GM19043 (cell line): ENCODE results near the gene DNAH9.

Experiments used
- ATAC-seq: cut with Tn5 transposase; IDR thresholded peaks from one replicate; pipeline ENCODE4 v1.9.1; 2021; ENCODE audit warnings: low read depth; ENCODE audit not compliant: unreplicated experiment

Gene DNAH9

DNA sequence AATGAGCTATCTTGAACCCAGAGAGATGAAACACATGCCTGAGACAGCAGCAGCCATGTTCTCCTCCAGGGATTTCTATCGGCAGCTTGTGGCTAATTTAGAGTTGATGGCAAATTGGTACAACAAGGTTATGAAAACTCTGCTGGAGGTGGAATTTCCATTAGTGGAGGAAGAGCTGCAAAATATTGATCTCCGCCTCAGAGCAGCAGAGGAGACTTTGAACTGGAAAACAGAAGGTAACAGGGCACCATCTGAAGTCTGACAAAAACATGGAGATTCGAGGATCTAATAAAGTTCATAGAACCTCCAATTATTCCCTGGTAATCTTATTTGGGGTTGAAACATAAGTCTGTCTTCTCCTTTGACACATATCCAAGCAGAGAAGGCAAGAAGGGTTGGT, 52.8 kb downstream of the DNAH9 start:
- ATAC-seq, result no peak

DNA sequence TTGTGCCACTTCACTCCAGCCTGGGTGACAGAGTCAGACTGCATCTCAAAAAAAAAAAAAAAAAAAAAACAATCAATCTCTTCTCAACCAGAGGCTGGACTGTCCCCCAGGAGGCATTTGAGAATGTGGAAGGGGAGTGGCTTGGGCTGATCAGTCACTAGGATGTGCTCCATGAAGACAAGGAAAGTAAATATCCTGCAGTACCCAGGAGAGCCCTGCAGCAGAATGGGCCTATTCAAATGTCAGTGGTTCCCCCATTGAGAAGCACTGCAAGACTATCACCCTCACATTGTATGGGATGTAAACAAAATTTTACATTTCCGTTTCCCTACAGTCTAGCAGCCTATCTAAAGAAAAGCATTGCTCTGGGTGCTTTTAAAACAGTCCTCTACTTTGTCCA, 70.3 kb downstream of the DNAH9 start:
- ATAC-seq, result no peak

DNA sequence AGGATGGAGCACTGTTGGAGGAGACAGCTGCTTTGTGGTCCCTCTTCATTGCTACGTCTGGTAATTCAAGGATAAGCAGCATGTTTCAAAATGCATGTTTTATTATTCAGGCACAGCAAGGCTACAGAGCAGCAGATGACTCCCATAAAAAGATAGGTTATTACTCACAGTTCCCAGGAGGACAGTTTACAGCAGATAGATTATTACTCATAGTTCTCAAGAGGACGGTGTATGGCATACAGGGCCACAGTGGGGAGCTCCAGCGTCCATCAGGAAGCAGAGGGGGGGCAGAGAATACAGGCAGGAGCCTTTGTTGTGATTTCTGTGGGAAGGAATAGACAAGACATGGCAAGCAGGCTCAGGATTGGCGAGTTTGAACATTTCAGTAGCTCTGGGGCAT, 72.9 kb downstream of the DNAH9 start:
- ATAC-seq, result no peak

- no peak for ATAC-seq
These were observed 84.4 kb downstream of the DNAH9 start for GRCh38 chr17:11682646-11683045.

DNA sequence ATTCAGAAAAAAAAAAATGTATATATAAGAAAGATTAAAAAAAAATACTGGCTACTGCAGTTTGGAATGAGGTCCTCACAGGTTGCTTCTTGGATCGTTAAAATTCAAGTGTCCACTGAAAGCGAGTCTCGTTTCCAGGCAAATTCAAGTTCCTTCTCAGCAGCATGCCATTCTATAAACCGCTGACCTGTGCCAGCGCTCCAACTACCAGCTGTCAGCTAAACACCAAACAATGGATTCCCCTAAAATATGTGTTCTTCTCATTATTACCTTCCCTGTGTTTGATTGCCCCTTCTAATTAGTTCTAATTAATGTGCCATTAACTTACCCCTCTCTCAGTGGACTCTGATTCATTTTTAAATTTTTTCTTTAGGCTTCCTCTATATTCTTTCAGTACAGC, 92.4 kb downstream of the DNAH9 start:
- ATAC-seq, result no peak

DNA sequence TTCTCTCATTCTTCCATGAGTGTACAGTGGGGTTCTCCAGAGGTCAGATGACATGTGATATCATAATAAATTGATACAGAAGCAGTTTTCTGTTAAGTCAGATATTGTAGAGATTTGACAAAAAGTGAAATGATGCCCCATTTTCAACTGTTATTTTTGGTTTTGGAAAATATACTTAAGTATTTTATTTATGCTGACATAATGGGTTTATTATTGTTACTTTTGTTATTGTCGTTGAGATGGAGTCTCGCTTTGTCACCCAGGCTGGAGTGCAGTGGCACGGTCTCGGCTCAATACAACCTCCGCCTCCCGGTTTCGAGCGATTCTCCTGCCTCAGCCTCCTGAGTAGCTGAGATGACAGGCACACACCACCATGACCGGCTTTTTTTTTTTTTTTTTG, 94.4 kb downstream of the DNAH9 start:
- ATAC-seq, result no peak

GRCh38 chr17:11693284-11693683, 95.0 kb downstream of the DNAH9 start:
- no peak for ATAC-seq

DNA sequence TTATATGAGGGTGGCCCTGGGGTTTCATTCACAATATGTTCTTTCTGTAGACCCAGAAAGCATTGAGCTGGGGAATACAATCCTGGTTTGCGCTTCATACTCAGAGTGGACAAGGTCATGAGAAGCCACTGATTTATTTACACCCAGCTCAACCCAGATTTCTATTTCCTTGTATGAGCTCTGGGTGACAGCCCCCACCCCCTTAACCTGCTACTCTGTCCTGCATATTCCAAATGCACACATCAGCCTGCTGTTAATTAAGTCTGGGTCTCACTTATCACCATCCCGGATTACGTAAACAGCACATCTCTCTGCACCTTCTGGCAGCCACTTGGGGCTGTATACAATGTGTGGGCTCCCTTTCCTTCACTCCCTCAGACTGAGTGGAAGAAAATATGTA, 102.4 kb downstream of the DNAH9 start:
- ATAC-seq, result no peak

DNA sequence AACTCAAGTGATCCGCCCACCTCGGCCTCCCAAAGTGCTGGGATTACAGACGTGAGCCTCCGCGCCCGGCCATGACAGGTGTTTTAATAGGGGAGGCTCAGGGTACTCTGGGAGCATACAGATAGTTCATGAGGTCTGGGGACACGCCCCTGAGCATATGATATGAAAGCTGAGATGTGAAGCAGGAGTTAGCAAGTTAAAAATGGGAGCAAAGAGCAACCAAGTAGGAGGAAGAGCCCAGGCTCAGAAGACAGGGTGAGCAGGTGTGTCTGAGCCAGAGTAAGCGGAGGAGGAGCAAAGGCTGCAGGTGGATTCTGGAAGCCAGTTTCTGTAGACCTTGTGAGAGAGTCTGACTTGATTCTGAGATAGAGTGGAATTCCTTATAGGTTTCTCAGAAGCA, 103.6 kb downstream of the DNAH9 start:
- ATAC-seq, result no peak

DNA sequence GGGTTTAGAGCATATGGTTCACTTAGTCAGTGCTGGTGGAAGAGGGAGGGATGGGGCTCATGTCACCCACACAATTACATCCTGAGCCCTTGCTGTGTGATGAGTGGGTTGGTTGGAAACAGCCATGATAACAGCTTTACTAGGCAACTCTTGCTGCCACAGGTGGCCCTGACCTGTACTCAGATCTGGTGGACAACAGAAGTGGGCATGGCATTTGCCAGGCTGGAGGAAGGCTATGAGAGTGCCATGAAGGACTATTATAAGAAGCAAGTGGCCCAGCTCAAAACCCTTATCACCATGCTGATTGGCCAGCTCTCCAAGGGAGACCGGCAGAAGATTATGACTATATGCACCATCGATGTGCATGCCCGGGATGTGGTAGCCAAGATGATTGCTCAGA, 105.8 kb downstream of the DNAH9 start:
- no peak for ATAC-seq

- no peak for ATAC-seq
These were observed 106.8 kb downstream of the DNAH9 start for GRCh38 chr17:11705111-11705510.

- ATAC-seq, result no peak
These were observed 109.3 kb downstream of the DNAH9 start for GRCh38 chr17:11707586-11707985.

DNA sequence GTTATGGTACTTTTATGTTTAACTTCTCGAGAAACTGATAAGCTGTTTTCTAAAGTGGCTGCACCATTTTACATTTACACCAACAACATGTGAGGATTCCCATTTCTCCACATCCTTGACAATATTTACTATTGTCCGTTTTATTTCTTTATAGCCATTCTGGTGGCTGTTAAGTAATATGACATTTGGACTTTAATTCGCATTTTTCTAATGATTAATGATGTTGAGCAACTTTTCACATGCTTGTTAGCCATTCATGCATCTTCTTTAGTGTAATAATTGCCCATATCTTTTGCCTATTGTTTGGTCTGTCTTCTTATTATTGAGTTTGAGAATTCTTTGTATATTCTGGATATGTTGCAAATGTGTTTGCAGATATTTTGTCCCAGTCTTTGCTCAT, 114.2 kb downstream of the DNAH9 start:
- ATAC-seq, result no peak

DNA sequence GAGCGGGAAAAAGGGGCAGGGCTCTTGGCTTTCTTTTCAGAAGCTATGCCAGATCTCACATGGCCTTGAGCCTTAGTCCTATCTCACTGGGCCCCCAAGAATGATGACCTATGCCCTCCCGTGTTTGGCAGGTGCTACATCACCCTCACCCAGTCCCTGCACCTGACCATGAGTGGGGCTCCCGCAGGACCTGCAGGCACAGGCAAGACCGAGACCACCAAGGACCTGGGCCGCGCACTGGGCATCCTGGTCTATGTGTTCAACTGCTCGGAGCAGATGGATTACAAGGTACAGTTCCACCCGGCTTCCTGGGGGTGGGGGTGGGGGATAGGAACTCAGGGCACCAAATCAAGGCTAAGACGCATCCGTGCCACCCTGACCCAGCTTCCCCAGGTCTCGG, 120.9 kb downstream of the DNAH9 start:
- ATAC-seq, result no peak

GRCh38 chr17:11719856-11720255, 121.6 kb downstream of the DNAH9 start:
- ATAC-seq, result no peak

DNA sequence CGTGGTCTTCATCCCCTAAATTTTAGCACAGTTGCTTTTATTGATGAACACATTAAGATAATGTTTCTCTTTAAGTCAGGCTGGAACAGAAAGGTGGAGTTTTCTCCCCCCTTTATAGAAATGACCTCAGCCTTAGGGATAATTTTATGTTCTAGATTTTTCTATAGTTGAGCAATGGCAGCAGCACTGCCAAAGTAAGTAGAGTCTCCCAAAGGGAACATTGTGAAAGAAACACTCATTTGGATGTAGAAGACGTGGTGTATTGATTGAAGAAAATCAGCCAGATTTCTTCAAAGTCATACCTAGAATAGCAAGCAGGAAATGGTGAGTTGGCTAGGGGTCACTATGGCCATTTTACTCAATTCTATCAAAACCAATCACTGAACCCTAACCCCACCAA, 122.5 kb downstream of the DNAH9 start:
- no peak for ATAC-seq

DNA sequence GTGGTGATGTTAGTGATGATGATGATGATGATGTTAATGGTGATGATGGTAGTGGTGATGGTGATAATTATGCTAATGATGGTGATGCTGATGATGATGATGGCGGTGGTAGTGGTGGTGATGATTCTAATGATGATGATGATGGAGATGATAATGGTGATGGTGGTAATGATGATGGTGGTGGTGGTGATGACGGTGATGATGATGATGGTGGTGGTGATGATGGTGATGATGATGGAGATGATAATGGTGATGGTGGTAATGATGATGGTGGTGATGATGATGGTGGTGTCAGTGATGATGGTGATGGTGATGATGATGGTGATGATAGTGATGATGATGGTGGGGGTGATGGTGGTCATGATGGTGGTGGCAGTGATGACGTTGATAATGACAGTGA, 132.5 kb downstream of the DNAH9 start:
- ATAC-seq, result no peak

DNA sequence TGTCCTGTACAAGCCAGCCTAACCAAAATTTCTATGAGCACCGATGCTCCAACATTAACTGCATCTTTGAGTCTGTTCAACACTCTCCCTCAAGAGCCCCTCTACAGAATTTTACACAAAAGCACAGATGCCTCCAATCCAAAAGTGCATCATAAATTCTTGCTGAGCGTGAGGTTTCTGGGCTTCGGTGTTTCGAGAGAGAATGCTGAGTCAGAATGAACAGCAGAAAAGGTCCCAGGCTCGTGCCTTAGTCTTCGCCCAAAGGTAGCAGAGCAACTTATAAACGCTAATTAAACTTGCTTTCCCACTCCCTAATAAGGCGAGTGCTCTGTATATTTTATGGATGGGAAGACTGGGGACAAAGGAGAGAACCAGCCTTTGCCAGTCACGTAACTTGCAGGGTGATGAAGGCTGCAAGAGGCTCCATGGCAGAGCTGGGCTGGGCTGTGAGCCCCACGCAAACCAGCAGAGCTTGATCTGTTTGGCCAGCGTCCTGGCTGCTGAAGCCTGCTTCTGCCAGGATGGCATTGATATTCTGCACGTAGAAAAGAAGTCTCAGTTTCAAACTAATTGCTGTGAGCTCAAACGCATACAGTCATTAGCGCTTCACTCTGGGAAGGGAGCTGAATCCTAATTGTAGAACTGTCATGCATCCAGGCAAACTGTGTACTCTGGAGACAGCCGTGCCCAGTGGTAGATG, 138.5 kb downstream of the DNAH9 start:
- no peak for ATAC-seq

DNA sequence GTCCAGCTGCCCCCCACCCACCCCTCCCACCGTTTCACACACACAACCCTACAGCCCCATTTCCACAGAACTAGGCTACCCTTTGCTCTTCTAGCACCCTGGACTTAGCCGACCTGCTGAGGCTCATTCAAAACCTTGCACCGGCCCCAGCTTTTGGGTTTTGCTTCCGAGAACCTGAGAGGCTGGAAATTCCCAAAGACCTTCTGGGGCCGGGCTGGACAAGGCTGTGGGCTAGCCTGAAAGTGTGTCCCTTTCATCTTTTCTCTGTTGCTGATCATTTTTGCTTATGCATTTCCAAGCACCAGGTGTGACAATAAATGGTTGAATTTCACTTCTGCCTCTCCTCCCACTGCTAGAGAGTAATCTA, 139.0 kb downstream of the DNAH9 start:
- ATAC-seq, result no peak

DNA sequence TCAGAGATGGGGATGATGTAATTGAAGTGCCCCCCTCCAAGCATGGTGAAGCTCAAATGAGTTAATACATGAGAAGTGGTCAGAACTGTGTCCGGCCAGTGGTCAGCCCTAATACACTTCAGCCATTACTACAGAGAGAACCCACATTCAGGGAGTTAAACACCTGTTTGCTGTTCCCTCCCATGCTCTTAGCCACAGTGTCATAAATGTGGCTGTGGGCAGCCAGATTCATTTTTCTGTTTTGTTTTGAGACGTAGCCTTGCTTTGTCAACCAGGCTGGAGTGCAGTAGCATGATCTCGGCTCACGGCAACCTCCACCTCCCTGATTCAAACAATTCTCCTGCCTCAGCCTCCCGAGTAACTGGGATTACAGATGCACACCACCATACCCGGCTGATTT, 139.9 kb downstream of the DNAH9 start:
- ATAC-seq, result no peak

- ATAC-seq, result no peak
These were observed 141.1 kb downstream of the DNAH9 start for GRCh38 chr17:11739351-11739750.

- ATAC-seq, result no peak
These were observed 141.6 kb downstream of the DNAH9 start for GRCh38 chr17:11739848-11740247.

DNA sequence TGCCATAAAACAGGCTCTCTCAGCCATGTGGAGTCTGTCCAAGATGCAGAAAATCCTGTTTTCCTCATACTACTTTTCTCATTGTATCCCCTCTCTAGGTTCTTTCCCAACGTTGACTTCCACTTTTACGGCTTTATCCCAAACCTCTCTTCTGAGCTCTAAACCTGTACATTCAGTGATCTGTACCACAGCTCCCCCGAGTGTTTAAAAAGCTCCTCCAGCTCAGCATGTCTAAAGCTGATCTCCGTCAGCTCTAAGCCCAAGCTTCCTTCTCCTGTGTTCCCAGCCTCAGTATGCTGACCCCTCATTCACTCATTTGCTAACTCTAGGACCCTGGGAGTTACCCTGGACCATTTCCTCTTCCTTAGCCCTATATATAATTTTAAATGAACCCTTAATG, 144.6 kb downstream of the DNAH9 start:
- no peak for ATAC-seq
